ENCODE measurements around the gene ZMYND8. TPM values are rescaled to one million over a fixed set of nuclear protein-coding genes. Genes with fewer than 3 reads are reported as not detected.

ZMYND8 gene
- total RNA-seq, 1 donor: 18.7 TPM

- no peaks in the 10 kb centered on the region for H3K4me1 ChIP-seq (ENCODE audit: insufficient read depth, low read length)
- H3K27me3 ChIP-seq (ENCODE audit: insufficient read depth, low read length): no peaks in the 10 kb centered on the region
- no peaks in the 10 kb centered on the region for H3K9me3 ChIP-seq (ENCODE audit: low read depth, low read length)
- H3K4me3 ChIP-seq (ENCODE audit: low read length): no peak overlapping the region
These were observed 127.8 kb downstream of the ZMYND8 start for GRCh38 chr20:47228654-47229053.

DNA sequence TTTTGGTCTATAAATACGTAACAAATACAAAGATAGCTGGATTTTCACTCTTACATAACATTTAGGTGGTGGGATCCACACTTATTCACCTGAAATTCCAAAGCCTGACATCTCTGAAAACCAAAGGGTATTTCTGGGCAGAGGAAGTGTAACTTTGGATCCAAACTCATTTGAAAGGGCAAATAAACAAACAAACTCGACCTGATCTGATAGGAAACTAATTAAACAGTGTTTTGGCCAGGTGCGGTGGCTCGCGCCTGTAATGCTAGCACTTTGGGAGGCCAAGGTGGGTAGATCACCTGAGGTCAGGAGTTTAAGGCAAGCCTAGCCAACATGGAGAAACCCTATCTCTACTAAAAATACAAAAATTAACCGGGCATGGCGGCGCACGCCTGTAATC lies 128.9 kb downstream of the ZMYND8 start:
- no peaks in the 10 kb centered on the region for H3K27me3 ChIP-seq (ENCODE audit: insufficient read depth, low read length)
- H3K4me1 ChIP-seq (ENCODE audit: insufficient read depth, low read length): no peaks in the 10 kb centered on the region
- no peak overlapping the region for H3K4me3 ChIP-seq (ENCODE audit: low read length)
- H3K9me3 ChIP-seq (ENCODE audit: low read depth, low read length): no peaks in the 10 kb centered on the region

DNA sequence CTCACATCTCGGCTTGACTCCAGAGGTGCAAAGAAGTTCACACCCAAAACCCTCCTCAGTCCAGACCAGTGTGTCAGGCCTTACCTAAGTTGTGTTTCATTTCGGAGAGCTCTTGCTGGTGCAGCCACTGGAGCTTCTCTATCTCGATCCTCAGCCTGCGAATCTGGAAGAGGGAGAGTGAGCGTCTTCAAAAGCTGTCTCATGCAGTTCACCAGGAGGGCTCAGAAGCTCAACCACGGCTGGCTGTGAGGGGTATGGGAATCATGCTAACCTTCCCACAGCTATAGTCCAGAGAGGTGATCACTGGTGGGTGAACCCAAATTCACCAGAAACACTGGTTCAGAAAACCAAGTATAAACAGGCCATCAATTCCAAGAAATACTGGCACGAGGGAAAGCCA lies 129.4 kb downstream of the ZMYND8 start:
- H3K9me3 ChIP-seq (ENCODE audit: low read depth, low read length): no peaks in the 10 kb centered on the region

DNA sequence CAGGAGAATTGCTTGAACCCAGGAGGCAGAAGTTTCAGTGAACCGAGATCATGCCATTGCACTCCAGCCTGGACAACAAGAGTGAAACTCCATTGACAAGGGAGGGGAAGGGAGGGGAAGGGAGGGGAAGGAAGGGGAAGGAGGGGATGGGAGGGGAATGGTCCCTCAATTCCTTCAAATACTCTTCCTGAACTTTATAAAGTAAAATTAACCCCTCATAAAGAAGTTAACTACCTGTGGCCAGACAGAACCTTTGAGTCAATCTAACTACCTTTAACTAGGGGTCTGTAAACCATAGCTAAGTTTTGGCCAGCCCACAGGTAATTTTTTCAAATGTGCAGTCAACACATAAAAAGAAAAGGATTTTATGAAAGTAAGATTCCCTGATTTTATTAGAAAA lies 131.0 kb downstream of the ZMYND8 start:
- Histone ChIP-seq H3K9me3 (ENCODE audit: low read depth, low read length) (no peaks in the 10 kb centered on the region), H3K27me3 (ENCODE audit: insufficient read depth, low read length) (no peaks in the 10 kb centered on the region), H3K4me1 (ENCODE audit: insufficient read depth, low read length) (no peaks in the 10 kb centered on the region), H3K4me3 (ENCODE audit: low read length) (no peak overlapping the region)

More for the DNA sequence above, 129.4 kb downstream of the ZMYND8 start:
- Histone ChIP-seq H3K4me3 (ENCODE audit: low read length) (no peak overlapping the region), H3K27me3 (ENCODE audit: insufficient read depth, low read length) (no peaks in the 10 kb centered on the region), H3K4me1 (ENCODE audit: insufficient read depth, low read length) (no peaks in the 10 kb centered on the region)

DNA sequence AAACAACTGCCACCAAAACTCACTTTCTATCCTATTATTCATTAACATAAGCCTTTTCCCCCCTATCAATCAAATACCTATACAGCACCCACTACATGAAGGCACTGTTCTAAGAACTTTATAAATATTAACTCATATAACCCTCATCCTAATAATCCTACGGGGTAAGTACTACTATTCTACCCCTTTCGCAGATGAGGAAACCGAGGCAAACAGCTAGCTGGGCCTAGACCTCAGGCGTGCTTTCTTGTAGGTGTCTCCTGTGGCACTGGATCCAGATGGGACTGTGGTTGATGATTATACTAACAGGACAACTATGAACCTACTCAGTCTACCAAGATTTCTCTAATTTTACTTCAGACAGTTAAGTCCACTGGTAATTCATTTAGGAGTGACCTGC lies 131.6 kb downstream of the ZMYND8 start:
- no peaks in the 10 kb centered on the region for H3K4me1 ChIP-seq (ENCODE audit: insufficient read depth, low read length)
- no peaks in the 10 kb centered on the region for H3K27me3 ChIP-seq (ENCODE audit: insufficient read depth, low read length)
- no peak overlapping the region for H3K4me3 ChIP-seq (ENCODE audit: low read length)
- no peaks in the 10 kb centered on the region for H3K9me3 ChIP-seq (ENCODE audit: low read depth, low read length)

DNA sequence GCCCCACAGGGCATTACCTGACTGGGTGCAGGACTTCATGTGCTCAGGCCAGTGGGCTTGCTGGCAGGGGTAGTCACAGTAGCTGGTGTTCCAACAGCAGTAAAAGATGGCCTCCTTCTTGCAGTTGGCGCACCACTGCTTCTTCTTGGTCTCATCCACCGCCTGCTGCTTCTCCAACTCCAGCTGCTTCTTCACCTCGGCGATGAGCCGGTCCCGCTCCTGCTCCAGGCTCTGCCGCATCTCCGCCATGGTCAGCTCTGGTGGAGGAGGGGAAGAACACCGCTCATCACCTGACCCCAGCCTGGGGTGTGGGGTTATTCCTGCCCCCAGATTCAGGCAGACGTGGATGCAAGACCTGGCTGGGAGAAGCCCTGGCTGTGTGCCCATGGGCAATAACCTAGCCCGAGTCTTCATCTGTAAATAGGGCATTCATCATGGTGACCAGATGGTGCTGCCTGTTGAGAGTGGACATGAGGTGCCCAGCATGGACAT lies 132.2 kb downstream of the ZMYND8 start:
- Histone ChIP-seq H3K4me3 (ENCODE audit: low read length) (no peak overlapping the region), H3K27me3 (ENCODE audit: insufficient read depth, low read length) (no peaks in the 10 kb centered on the region), H3K9me3 (ENCODE audit: low read depth, low read length) (no peaks in the 10 kb centered on the region), H3K4me1 (ENCODE audit: insufficient read depth, low read length) (no peaks in the 10 kb centered on the region)

DNA sequence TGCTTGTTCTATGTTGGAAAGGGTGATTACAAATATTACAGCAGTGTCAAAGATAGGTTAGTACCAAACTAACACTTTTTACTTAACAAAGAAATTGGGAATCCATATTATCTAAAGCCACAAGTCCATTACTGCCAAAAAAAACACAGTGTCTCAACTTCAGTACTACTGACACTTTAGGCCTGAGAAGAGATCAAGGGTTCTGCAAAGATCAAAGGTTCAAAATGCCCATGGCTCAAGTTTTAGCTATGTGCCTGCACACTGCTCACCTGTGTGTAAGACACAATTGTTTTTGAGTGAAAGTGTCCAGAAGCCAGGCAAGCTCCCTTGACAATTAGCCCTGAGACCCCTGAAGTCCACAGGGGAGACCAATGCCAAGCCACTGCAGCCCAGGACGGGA lies 132.6 kb downstream of the ZMYND8 start:
- Histone ChIP-seq H3K27me3 (ENCODE audit: insufficient read depth, low read length) (no peaks in the 10 kb centered on the region), H3K4me3 (ENCODE audit: low read length) (no peak overlapping the region), H3K4me1 (ENCODE audit: insufficient read depth, low read length) (no peaks in the 10 kb centered on the region), H3K9me3 (ENCODE audit: low read depth, low read length) (no peaks in the 10 kb centered on the region)

DNA sequence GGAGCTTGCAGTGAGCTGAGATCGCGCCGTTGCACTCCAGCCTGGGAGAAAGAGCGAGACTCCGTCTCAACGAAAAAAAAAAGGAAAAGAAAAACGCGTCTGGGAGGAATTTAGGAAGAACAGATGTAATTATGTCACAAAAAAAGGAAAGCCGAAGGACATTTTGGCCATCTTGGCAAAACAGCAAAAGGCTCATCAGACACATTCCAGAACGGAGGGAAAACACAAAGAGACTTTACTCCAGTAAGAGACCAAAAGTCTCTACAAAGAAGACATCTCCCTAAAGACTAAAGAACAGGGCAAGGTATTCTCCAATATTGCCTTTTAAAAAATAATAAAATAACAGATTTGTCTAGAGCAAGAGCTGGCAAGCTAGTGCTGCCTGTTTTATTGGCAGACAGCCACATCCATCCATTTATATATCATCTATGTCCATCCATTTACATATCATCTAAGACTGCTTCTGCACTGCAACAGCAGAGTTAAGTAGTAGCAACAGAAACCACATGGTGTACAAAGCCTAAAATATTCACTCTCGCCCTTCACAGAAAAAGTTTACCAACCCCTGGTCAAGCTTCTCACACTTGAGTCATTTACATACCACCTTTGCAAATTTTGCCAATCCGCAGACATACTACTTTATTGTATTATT lies 133.9 kb downstream of the ZMYND8 start:
- H3K27me3 ChIP-seq (ENCODE audit: insufficient read depth, low read length): no peaks in the 10 kb centered on the region
- no peaks in the 10 kb centered on the region for H3K4me1 ChIP-seq (ENCODE audit: insufficient read depth, low read length)
- no peaks in the 10 kb centered on the region for H3K9me3 ChIP-seq (ENCODE audit: low read depth, low read length)
- H3K4me3 ChIP-seq (ENCODE audit: low read length): no peak overlapping the region

DNA sequence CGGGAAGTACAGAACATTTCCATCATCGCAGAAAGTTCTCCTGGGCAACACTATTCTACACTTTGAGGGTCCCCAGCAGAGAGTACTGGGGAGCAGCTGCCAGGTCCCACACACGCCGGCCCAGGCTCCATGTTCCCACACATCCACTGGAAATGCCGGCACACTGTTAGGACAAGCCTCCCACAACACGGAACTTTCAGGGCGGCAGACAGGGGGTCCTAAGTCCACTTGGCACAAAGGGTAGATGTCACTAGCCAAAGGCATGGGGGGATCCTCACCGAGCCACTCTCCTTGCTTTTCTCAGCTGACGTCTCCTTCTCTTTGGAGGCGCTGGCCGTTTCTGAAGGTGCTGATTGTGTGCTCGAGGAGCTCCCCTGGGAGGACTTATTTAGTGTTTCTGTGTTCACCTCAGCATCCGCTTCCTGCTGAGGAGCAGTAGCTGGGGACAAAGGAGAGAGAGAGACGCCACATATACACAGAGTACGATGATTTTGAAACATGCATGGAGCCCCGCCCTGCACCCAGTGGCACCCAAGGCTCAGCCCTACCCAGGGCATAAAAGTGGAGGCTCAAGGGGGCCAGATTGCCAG lies 135.4 kb downstream of the ZMYND8 start:
- no peaks in the 10 kb centered on the region for H3K27me3 ChIP-seq (ENCODE audit: insufficient read depth, low read length)
- H3K9me3 ChIP-seq (ENCODE audit: low read depth, low read length): no peaks in the 10 kb centered on the region
- H3K4me3 ChIP-seq (ENCODE audit: low read length): no peak overlapping the region
- H3K4me1 ChIP-seq (ENCODE audit: insufficient read depth, low read length): no peaks in the 10 kb centered on the region

DNA sequence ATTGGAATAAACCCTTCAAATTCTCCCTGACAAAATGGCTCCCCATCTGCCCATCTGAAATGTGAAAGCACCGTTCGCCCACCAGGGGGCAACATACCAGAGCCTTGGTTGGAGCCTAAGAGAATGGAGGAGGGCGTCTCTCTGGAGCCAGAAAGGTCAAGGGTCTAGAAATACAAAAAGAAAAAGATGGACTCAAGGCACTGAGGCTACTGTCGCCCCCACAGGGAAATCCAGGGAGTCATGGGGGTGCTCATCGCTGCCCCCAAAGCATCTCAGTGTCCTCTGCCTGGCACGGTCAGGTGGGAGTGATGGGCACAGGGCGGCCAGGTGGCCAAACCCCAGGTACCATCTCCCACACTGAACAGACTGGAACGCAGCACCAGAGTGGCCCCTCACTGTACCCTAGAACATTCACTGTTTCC lies 136.3 kb downstream of the ZMYND8 start:
- Histone ChIP-seq H3K4me3 (ENCODE audit: low read length) (no peak overlapping the region), H3K27me3 (ENCODE audit: insufficient read depth, low read length) (no peaks in the 10 kb centered on the region), H3K9me3 (ENCODE audit: low read depth, low read length) (no peaks in the 10 kb centered on the region), H3K4me1 (ENCODE audit: insufficient read depth, low read length) (no peaks in the 10 kb centered on the region)

DNA sequence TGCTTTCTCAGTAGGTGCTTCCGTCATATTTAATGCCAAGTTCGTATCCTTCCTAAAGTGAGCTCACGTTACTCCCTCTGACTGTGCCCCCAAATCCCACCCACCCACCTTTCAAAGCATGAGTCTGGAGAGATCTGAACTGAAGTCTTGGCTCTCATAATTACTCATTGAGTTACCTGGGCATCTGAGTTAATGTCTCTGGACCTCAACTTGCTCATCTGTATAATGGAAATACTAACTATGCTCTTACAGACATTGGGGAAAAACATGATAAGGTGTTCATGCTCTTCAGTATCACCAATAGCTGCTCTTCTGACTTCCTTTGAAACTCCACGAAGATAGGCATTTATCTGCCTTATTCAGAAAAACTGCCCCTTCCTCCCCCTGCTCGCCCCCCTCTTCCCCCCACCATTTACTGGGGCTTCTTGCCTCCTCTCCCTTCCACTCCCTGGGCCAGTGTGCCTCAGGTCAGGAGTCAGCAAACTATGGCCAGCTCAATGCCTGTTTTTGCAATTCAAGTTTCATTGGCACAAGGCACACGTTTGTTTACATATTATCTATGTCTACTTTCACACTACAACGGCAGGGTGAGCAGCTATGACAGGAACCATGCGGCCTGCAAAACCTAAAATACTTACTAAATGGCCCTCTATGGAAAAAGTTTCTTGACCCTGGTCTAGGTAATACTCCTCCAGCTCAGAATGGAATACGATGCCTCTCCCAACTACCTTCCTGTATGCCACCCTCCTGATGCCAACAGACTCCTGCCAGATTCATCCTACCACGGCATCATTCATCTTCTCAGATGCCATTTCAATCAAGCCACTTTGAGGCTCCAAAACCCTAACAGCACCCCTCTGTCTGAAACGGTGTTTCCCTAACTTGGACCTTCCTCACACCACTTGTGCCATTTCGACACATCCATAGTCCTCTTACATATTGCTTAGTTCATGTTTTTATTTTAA lies 138.7 kb downstream of the ZMYND8 start:
- Histone ChIP-seq H3K27me3 (ENCODE audit: insufficient read depth, low read length) (no peaks in the 10 kb centered on the region), H3K9me3 (ENCODE audit: low read depth, low read length) (no peaks in the 10 kb centered on the region), H3K4me1 (ENCODE audit: insufficient read depth, low read length) (no peaks in the 10 kb centered on the region), H3K4me3 (ENCODE audit: low read length) (no peak overlapping the region)

- no peak overlapping the region for H3K4me3 ChIP-seq (ENCODE audit: low read length)
- H3K4me1 ChIP-seq (ENCODE audit: insufficient read depth, low read length): no peaks in the 10 kb centered on the region
- no peaks in the 10 kb centered on the region for H3K27me3 ChIP-seq (ENCODE audit: insufficient read depth, low read length)
- H3K9me3 ChIP-seq (ENCODE audit: low read depth, low read length): no peaks in the 10 kb centered on the region
These were observed 139.6 kb downstream of the ZMYND8 start for GRCh38 chr20:47216819-47217410.

GRCh38 chr20:47215653-47216397 lies 140.7 kb downstream of the ZMYND8 start:
- Histone ChIP-seq H3K4me1 (ENCODE audit: insufficient read depth, low read length) (no peaks in the 10 kb centered on the region), H3K4me3 (ENCODE audit: low read length) (no peak overlapping the region), H3K9me3 (ENCODE audit: low read depth, low read length) (no peaks in the 10 kb centered on the region), H3K27me3 (ENCODE audit: insufficient read depth, low read length) (no peaks in the 10 kb centered on the region)

- H3K9me3 ChIP-seq (ENCODE audit: low read depth, low read length): no peaks in the 10 kb centered on the region
- no peaks in the 10 kb centered on the region for H3K27me3 ChIP-seq (ENCODE audit: insufficient read depth, low read length)
- no peaks in the 10 kb centered on the region for H3K4me1 ChIP-seq (ENCODE audit: insufficient read depth, low read length)
- no peak overlapping the region for H3K4me3 ChIP-seq (ENCODE audit: low read length)
These were observed 142.5 kb downstream of the ZMYND8 start for GRCh38 chr20:47213966-47214365.

Measured in mononuclear cell (primary cell).